Uterus (tissue), 2 donors: ENCODE results near the gene EML3.

Experiments used
- CTCF ChIP-seq, 4 experiments: fragments of 200-600 bp in 2 of 4; fragments of 450-650 bp in 2 of 4; sonication (generic) in 2 of 4; IDR thresholded peaks; one replicate each; pipeline ENCODE4 v1.5.1; 2016 to 2019; ENCODE audit warnings: antibody characterized with exemption in 4 of 4, mild to moderate bottlenecking in 2 of 4, moderate library complexity in 1 of 4
- POLR2A ChIP-seq, 2 donors: fragments of 450-650 bp; IDR thresholded peaks; one replicate each; pipeline ENCODE4 v1.6.1; 2016; ENCODE audit warnings: antibody characterized with exemption in 2 of 2, mild to moderate bottlenecking in 1 of 2, moderate library complexity in 1 of 2

GRCh38 chr11:62614275-62614674 lies 1.7 kb upstream of the EML3 start:
- TF ChIP-seq CTCF (IDR thresholded peaks at IDR 0.05) (no peak), POLR2A (IDR thresholded peaks at IDR 0.05) (no peak)
